Measurements from ENCODE around the gene G3BP2. TPM values are rescaled to one million over a fixed set of nuclear protein-coding genes. Genes with fewer than 3 reads are reported as not detected.
"Not testable (repeated sequence)": the region's sequence is repeated elsewhere in the genome, so short reads cannot be mapped to it uniquely, and the experiment has no call there.

The G3BP2 gene
- total and polyA plus RNA-seq, 4 donors, result 15.7 to 81.6 (median 55.1) TPM

DNA sequence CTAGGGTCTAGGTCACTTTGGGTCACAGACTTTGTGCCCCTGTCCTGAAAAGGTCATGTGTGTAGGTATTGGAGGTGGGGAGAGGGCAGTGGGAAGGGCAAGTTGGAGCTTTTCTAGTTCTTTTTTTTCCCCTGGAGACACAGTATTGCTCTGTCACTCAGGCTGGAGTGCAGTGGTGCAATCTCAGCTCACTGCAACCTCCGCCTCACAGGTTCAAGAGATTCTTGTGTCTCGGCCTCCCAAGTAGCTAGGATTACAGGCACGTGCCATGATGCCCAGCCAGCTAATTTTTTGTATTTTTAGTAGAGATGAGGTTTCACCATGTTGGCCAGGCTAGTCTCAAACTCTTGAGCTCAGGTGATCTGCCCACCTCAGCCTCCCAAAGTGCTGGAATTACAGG, 42.8 kb upstream of the G3BP2 start:
- not testable (repeated sequence) for H3K9ac ChIP-seq (ENCODE audit: low read depth in 1 of 2, low read length in 2 of 2); H3K27me3 ChIP-seq (ENCODE audit: control insufficient read depth in 4 of 4, insufficient read depth in 4 of 4, low read length in 3 of 4); H3K4me3 ChIP-seq (ENCODE audit: low read depth in 1 of 3, low read length in 3 of 3); H3K27ac ChIP-seq (ENCODE audit: low read depth in 1 of 2, low read length in 2 of 2); DNase-seq (ENCODE audit: low spot score); H3K9me3 ChIP-seq (ENCODE audit: control insufficient read depth in 4 of 4, low read length in 3 of 4); H3K36me3 ChIP-seq (ENCODE audit: control insufficient read depth in 4 of 4, insufficient read depth in 3 of 4, low read depth in 1 of 4, low read length in 3 of 4)
- peaks cover 9 to 17% (median 13%) of the 10 kb centered on the region in 4 donors for H3K4me1 ChIP-seq (ENCODE audit: control insufficient read depth in 4 of 4, insufficient read depth in 4 of 4, low read length in 3 of 4)
- 79% methylated on average over 3 of the region's 3 CpGs for WGBS
- TF ChIP-seq RXRA (IDR thresholded peaks at IDR 0.05) (peak in 1 of 2 donors; percentile 35), HNF4A (conservative IDR thresholded peaks at IDR 0.05) (peak in 1 of 2 donors; percentile 48)

GRCh38 chr4:75715105-75715799, 42.0 kb upstream of the G3BP2 start:
- no peak for DNase-seq (ENCODE audit: low spot score)
- Histone ChIP-seq H3K9me3 (ENCODE audit: control insufficient read depth in 4 of 4, low read length in 3 of 4) (no peaks in the 10 kb centered on the region), H3K27me3 (ENCODE audit: control insufficient read depth in 4 of 4, insufficient read depth in 4 of 4, low read length in 3 of 4) (no peaks in the 10 kb centered on the region), H3K36me3 (ENCODE audit: control insufficient read depth in 4 of 4, insufficient read depth in 3 of 4, low read depth in 1 of 4, low read length in 3 of 4) (peaks cover 0 to 5% (median 3%) of the 10 kb centered on the region in 4 donors), H3K4me1 (ENCODE audit: control insufficient read depth in 4 of 4, insufficient read depth in 4 of 4, low read length in 3 of 4) (peaks cover 9 to 22% (median 13%) of the 10 kb centered on the region in 4 donors), H3K9ac (ENCODE audit: low read depth in 1 of 2, low read length in 2 of 2) (no peak overlapping the region), H3K27ac (ENCODE audit: low read depth in 1 of 2, low read length in 2 of 2) (no peak overlapping the region), H3K4me3 (ENCODE audit: low read depth in 1 of 3, low read length in 3 of 3) (no peak overlapping the region)
- TF ChIP-seq FOXA1 (IDR thresholded peaks at IDR 0.05) (no peak), RAD21 (IDR thresholded peaks at IDR 0.05) (no peak), FOXA2 (IDR thresholded peaks at IDR 0.05) (no peak), HNF4A (conservative IDR thresholded peaks at IDR 0.05) (no peak), HNF4G (IDR thresholded peaks at IDR 0.05) (no peak), MAX (IDR thresholded peaks at IDR 0.05) (no peak), EGR1 (IDR thresholded peaks at IDR 0.05; ENCODE audit: low read depth in 2 of 2) (no peak), SP1 (IDR thresholded peaks at IDR 0.05) (no peak), JUND (IDR thresholded peaks at IDR 0.05) (no peak), ZBTB33 (IDR thresholded peaks at IDR 0.05) (no peak), GABPA (IDR thresholded peaks at IDR 0.05 in 1 of 2, conservative IDR thresholded peaks at IDR 0.05 in 1 of 2) (no peak)
- TF ChIP-seq, protein P1, sequence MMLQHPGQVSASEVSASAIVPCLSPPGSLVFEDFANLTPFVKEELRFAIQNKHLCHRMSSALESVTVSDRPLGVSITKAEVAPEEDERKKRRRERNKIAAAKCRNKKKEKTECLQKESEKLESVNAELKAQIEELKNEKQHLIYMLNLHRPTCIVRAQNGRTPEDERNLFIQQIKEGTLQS (IDR thresholded peaks at IDR 0.05), result no peak
- TF ChIP-seq, protein P2, sequence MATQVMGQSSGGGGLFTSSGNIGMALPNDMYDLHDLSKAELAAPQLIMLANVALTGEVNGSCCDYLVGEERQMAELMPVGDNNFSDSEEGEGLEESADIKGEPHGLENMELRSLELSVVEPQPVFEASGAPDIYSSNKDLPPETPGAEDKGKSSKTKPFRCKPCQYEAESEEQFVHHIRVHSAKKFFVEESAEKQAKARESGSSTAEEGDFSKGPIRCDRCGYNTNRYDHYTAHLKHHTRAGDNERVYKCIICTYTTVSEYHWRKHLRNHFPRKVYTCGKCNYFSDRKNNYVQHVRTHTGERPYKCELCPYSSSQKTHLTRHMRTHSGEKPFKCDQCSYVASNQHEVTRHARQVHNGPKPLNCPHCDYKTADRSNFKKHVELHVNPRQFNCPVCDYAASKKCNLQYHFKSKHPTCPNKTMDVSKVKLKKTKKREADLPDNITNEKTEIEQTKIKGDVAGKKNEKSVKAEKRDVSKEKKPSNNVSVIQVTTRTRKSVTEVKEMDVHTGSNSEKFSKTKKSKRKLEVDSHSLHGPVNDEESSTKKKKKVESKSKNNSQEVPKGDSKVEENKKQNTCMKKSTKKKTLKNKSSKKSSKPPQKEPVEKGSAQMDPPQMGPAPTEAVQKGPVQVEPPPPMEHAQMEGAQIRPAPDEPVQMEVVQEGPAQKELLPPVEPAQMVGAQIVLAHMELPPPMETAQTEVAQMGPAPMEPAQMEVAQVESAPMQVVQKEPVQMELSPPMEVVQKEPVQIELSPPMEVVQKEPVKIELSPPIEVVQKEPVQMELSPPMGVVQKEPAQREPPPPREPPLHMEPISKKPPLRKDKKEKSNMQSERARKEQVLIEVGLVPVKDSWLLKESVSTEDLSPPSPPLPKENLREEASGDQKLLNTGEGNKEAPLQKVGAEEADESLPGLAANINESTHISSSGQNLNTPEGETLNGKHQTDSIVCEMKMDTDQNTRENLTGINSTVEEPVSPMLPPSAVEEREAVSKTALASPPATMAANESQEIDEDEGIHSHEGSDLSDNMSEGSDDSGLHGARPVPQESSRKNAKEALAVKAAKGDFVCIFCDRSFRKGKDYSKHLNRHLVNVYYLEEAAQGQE (IDR thresholded peaks at IDR 0.05), result no peak
- 46% methylated on average over 4 of the region's 4 CpGs for WGBS
